C1 segment of cervical spinal cord (tissue), 14 donors: ENCODE data around the gene TGFBR3.

Experiments
- DNase-seq, 14 donors: peaks; one replicate each; lab custom pipeline; 2025; lab: John Stamatoyannopoulos, UW

Gene TGFBR3

DNA sequence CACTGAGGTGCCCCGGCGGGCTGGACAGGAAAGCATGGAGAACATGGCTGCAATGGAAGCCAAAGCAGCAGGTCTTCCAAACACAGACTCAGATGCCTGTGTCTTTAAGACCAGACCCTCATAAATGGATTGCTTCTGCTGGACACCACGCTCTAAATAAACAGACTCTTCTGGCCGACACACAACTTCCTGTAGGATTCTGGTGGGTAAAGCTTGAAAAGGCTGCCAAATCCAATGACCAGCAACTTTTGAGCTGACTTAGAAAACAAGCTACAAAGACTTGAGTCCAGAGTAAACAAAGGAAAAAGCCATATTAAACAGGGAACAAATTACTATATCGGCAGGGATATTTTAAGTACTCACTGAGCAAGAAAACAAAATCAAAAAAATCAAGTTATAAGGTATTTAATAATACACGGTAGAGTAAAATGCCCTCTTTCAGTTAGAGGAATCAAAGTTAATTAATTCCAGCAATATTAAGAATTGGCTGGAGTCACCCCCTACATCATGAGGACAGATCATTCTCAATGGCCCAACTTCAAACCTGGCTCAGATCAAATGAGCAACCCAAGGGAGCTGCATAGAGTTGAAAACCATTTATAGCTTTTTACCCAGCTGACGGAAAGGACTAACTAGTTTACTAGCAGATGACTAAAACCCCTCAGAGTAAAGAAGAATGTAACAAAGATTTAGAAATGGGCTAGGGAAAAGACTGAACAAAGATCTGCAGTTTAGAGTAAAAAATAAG lies 102.4 kb downstream of the TGFBR3 start:
- DNase-seq, result no peak

DNA sequence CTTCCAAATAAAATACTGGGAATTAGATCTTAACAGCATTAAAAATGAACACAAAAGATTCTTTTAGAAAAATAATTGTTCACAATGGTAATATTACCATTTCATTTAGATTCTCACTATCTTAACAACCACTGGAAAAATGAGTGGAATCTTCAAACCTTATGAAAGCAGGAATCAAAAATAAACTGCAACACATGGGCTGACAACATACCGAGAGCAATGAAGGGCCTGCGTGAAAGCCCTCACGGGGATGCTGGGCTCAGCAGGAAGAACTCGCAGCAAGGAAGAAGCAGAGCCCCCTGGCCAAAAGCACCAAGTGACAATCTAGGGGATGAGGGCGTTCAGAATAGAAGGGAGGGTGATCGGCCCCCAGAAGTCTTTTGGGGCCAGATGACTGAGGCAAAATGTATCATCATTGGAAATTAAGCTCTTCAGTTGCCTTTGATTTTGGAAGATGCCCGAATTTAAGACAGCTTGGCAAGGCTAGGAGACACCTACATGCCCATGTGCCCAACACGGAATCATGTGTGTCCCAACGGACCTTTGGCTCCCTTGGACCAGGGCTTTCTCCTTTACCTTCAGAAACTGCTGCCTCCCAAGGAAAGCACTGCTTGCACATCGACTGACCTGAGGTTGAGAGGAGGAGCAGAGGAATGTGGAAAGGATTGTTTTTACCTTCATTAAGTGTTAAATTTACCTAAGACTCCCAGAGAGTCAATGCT lies 103.9 kb downstream of the TGFBR3 start:
- DNase-seq, result no peak

DNA sequence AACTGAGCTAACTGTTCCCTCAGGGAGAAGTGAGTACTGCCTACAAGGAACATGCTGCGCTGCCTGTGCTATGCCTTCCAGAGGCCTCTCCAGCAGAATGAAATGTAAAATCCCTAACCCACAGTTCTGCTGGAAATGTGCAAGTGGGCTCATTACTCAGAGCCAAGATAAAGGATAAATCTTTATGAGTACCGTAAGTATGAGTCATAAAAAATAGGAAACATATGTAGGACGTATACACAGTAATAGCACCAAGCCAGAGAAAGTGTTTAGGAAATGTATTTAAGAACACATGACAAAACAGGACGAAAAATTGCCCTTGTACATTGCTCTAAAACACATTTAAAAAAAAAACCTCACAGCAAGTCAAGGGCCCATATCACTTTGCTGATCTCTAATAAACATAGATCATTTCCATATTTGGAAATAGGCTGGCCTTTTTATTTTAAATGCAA lies 104.6 kb downstream of the TGFBR3 start:
- no peak for DNase-seq

DNA sequence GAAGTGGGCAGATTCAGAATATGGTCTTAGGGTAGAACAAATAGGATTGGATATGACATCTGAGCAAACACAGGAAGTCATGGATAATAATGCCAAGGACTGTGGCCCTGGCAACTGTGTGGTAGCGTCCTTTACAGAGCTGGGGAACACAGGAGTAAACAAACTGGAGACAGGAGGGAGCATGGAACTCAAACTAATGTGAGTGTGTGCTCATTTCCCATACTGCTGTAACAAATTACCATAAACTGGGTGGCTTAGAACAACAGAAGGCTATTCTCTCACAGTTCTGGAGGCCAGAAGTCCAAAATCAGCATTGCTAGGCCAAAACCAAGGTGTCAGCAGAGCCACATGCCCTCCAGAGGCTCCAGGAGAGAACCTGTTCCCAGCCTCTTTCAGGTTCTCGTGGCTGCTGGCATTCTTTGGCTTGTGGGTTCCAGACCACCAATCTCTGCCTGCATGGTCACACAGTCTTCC lies 106.4 kb downstream of the TGFBR3 start:
- DNase-seq, result no peak

DNA sequence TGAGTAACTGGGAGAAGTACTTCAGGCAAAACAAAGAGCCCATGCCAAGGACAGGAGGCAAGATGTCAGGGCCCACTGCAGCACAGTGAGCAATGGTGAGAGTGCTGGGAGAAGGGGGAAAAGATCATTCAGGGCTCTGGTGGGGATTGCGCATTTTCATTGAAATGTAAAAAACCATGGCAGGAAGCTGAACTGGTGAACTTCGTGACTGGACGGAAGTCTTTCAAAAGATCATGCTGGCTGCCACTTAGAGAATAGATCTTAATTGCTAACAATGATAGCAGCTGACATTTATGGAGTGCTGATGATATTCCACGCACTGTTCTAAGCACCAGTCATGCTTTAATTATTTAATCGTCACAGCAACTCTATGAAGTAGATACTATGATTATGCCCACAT lies 107.0 kb downstream of the TGFBR3 start:
- no peak for DNase-seq

DNA sequence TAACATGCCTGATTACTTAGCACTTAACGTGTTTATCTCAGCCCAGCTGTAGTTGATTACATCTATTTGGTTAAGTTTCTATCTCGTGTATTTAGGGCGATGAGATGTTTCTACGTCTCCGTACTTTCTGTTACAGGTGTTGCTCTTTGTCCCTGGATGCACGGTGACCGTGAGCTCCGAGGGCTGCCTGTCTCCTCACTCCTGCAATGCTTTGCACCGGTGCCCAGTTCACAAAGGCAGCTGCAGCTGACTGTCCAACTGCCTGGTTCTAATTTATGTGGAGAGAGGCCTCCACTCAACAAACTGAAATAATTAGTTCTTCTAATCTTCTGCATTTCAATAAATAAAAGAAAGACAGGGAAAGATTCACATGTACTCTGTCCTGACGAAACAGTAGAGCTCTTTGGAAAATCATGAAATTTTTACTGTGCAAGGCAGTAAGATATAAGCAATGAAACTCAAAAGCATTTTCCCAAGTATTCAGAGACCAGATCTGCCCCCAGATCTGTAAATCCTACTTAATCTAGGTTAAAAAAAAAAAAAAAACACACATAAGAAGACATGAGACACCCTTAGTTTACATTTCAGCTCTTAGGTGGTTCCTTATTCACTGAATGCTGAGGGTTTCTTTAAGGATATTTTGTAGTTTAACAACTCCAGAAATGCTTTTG lies 108.2 kb downstream of the TGFBR3 start:
- DNase-seq, result no peak

DNA sequence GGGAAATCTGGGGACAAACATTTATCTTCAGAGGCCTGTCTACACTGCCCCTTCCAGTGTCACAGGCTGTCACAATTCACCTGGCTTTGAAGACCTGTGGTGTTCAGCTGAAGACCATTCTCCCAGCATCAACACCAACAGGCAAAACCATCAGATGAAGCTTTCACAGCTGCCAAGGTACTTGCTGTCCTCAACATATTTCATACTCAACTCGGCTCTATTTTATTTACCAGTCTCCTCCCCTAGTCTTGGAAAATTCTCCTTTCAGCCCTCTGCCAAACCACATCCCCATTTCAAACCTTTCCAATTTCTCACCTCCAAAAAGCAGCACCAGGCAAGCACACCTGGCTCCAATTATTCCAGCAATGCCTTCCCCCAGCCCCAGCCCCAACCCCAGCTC lies 108.8 kb downstream of the TGFBR3 start:
- no peak for DNase-seq

DNA sequence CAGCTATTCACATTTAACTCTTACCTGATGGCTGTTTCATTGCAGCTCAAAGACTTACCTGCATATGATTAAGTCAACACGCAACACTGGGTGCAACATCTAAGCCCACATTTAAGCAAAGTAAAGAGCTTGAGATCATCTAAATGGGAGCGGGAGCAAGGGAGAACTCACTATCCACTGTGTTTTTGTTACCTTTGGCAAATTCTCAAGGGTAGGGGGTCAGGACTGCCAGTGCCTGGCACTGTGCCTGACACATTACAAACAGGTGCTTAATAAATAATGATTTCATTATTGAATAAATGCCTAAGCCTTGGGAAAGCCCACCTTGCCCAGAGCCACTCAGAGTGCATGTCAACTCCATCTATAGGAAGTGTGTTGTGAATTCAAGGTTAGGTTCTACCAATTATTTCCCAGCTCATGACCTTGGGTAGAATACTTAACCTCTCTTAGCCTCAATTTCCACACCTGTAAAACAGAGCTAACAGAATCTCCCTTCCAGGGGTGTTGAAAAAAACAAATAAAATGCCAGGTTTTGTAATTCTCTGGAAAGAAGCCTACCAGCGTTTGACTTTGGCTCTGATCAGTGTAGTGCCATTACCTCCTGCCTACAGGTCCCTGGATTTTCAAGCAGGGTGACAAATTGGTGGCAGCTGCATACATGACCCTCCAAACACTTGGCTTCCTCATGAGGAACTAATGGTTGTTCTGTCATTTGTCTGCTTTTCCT lies 109.7 kb downstream of the TGFBR3 start:
- no peak for DNase-seq

DNA sequence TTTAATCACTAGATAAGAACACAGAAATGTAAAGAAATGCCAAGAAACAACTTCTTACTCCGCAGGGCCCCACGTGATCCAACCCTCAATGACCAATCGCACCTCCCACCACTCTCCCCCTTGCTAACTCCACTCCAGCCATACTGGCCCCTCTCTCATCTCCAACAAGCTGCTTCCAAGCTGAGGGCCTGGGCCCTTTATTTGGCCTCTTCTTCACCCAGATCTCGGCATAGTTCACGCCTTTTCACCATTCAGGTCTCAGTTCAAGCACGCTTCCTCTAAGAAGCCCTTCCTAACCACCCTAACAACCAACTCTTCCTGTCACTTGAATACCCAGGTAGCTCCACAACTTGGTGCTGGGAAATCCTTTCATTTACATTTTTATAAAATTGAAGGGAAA lies 110.7 kb downstream of the TGFBR3 start:
- DNase-seq, result no peak

DNA sequence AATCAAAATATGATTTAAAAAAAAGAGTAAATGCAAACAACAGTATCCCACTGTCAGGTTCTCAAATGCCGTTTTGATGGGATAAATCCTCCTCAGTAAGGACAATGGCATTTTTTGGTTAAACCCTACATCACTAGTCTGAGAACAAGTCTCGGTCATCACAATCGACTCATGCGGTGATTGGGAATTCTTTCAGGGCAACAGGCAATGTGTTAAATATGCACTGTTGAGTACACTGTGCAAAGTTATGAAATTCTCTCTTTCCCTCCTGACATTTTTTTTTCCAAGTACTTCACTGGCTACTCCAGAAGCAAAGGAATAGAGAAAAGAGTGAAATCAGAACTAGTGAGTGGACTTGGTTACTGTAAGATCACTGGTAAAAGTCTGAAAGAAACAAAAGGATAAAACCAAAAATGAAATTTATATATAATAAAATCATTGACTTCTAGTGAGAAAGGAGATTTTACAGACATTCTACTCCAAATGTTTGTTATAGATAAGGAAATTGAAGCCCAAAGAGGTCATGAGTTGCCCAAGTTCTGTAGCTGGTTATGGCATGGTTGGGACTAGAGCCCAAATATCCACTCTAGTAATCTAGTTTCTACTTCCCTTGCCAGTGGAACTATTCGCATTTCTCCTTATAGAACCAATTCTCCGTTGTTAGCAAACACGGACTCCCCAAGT lies 111.3 kb downstream of the TGFBR3 start:
- no peak for DNase-seq

DNA sequence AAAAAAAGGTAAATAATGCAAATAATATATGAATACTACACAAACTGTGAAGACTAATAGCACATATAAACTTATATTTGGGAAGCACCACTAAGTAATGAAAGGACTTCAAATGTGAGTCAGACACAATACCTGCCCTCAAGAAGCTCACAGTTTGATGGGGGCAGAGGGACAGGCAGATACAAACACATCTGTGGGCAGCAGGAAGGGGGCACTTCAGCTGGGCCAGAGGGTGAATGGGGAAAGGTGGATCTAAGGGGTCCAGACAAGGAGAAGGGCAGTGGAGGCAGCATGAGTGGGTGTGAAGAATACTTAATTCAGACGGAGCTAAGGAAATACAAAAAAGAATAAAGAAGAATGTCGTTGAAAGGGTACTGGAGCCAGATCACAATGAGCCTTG lies 114.2 kb downstream of the TGFBR3 start:
- no peak for DNase-seq

DNA sequence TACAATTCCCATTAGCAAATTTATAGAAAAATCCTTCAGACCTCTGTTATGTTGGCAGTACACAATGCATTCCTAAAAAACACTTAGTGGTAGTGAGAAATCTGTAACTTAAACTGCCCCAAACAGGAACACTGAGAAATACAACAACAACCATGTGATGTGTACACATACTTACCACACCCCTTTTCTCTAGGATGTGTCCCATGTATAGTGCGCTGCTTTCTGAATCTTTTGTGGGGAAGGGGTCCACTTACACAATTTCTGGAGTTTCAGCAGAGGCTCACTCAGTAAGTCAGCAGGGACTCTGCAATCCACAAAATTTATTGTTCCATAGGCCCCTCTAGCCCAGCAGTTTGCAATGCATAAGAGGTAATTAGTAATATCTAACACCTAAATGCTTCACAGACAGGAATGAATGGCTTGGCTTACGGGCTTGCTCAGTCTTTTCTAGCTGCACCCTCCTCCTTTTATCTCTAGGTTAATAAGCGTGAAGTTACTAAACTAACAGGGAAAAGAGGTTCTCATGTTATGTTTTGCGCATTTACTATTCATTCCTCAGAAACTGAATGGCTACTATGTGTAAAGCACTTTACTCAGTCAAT lies 115.2 kb downstream of the TGFBR3 start:
- DNase-seq, result no peak

DNA sequence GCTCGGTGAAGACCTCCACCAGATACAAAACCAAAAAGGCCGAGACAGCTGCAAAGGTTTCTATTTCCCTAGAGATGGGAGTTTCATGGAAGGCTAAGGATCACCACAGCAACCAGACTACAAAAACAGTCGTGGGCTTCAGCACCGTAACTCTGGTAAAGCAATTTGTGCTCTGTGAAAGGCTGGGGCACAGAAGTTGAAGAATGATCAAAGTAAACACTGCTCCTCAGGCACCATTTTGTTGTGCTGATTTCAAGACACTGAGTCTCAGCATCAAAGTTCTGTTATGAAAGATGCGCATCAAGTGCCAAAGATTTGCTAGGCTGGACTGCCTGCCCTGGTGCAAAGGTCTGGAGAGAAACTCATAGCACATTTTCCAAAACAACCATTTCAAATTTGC lies 116.2 kb downstream of the TGFBR3 start:
- no peak for DNase-seq

DNA sequence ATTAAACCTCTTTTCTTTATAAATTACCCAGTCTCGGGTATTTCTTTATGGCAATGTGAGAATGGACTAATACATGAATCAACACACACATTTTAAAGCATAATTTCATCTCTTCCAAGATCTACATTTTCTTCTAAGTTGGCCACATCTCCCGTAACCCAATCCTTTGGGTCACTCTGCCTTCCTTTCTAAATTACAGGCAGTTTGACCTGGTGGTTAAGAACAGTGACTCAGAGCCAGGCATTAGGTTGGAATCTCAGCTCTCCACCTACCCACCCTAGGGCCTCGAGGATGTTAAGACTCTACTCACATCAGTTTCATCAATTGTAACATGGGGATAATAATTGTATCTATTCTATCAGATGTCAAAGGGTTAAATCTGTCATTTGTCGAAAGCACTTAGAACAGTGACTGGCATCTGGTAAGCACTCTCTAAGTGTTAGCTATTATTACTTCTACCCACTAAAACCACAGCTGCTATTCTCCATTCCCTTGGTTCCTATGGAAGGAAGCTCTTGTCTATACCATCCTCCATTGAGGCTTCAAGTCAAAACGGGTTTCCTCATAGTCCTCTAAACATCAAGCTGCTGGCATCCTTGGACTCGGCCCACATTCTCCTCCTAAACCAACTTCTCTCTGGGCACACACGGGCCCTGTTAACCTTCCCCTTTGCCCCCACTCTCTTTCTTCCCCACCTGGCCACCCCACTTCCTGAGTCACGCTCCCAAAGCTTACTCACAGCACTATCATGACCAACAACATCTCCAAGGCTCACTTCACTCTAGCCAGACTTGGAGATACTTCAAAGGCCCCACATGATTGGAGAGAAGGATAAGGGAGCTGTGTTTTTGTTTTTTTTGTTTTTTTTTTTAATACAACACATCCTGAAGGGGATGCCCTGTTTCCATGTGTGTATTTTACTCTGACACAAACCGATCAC lies 116.9 kb downstream of the TGFBR3 start:
- DNase-seq, result no peak

DNA sequence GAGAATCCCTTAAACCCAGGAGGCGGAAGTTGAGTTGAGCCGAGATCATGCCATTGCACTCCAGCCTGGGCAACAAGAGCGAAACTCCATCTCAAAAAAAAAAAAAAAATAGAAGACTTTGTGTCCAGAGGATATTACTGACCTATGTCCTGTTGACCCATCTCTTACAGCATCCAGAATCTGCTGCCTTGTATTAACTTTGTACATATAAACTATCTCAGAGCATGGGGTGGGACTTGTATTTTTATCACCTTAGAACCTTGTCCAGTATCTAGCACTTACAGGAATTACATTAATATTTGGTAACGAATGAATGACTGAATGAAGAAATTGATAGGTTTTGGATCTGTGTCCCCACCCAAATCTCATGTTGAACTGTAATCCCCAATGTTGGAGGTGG lies 117.8 kb downstream of the TGFBR3 start:
- DNase-seq, result no peak

DNA sequence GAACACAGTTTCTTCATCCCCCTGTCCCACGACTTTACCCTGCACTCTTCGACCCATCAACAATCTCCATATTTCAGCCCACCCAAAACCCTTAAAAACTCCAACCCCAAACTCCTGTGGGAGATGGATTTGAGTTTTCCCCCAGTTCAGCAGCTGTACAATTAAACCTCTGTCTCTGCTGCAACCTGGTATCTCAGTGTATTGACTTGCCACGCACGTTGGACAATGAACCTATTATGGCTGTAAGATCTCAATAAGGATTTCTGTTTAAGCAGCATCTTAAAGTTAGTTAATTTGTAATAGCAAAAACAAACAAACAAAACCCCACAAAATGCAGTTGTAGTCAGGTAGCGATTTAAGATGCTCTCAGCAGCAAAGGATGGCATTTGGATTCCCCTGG lies 119.1 kb downstream of the TGFBR3 start:
- DNase-seq, result no peak

DNA sequence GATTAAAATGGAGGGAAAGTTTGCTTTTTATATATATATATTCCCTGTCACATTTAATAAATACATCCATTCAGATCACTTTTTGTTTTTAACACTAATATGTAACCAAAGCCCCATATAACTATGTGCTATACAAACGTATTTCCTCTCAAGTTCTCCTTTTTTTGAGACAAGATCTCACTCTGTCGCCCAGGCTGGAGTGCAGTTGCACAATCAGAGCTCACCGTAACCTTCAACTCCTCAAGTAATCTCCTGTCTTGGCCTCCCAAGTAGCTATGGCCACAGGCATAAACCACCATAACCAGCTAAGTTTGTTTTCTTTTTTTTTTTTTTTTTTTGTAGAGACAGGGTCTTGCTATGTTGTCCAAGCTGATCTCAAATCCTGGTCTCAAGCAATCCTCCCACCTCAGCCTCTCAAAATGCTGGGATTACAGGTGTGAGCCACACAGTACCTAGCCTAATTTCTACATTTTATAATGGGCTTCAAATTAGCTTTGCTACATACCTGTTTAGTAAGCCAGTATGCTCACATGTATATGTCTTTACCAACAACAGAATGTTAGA lies 120.0 kb downstream of the TGFBR3 start:
- no peak for DNase-seq

DNA sequence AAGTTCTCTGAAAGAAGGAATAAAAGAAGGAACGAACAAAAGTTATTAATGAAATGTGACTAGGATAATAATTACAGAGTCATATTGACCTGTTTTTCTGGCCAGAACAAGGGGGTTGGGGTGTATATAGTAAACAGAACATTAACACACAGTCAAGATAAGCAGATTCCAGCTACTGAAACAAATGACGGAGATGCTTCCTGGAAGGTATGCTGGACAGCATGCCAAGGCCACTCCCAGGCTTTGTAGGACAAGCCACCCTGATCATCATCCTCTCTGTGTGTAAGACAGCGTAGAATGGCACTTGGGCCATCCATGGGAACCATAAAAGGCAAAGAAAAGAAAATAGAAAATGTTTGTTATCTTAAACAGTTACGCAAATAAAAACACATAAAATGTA lies 120.7 kb downstream of the TGFBR3 start:
- no peak for DNase-seq

DNA sequence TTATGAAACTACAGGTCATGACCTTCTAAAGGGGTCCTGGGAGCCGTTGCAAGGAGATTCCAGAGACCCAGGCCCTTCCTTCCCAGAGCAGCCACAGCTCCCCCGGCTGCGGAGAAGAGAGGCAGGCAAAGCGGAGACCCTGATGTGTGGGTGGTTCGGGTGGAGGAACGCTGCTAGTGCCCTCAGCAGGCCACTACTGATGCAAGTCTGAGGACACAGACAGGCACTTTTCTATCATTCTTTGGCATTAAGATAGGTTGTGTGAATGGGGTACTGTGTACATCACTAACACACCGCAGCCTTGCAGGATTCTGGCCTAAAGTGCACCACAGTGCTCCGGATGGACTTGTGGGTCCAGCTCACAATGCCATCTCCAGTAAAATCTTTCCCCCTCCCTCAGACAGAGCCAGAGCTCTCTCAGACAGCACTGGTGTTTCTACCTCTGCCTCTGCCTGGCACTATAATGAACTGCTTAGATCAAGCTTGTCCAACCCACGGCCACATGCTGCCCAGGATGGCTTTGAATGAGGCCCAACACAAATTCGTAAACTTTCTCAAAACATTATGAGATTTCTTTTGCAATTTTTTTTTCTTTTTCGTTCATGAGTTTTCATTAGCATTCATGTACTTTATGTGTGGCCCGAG lies 121.4 kb downstream of the TGFBR3 start:
- DNase-seq, result no peak
